Fibroblast of villous mesenchyme (primary cell): ENCODE measurements around the gene CPVL. TPM values are rescaled to one million over a fixed set of nuclear protein-coding genes. Genes with fewer than 3 reads are reported as not detected.

Source experiments
- DNase-seq: peaks from one replicate; pipeline ENCODE4 v3.0.0-alpha.2; 2010; ENCODE audit warnings: low read depth
- H3K4me3 ChIP-seq: 2 replicates; pipeline ENCODE4 v1.5.1; 2011; ENCODE audit warnings: low read depth, mild to moderate bottlenecking, low read length
- total RNA-seq: library from RNA; depleted of rRNA; stranded (reverse); fragments of >200 nt; gene quantifications from 2 replicates; pipeline ENCODE4 v1.2.3, GENCODE V29; 2012
- TF ChIP-seq, protein P1 (sequence below): IDR thresholded peaks from 2 replicates; pipeline ENCODE4 v1.5.1; 2012; ENCODE audit warnings: low read depth, mild to moderate bottlenecking, low read length; ENCODE audit not compliant: insufficient read depth

Gene CPVL
- total RNA-seq, 1 donor = not detected

GRCh38 chr7:29043576-29043975, 102.8 kb downstream of the CPVL start:
- no peak overlapping the region for H3K4me3 ChIP-seq
- no peak for DNase-seq
- TF ChIP-seq, protein P1, sequence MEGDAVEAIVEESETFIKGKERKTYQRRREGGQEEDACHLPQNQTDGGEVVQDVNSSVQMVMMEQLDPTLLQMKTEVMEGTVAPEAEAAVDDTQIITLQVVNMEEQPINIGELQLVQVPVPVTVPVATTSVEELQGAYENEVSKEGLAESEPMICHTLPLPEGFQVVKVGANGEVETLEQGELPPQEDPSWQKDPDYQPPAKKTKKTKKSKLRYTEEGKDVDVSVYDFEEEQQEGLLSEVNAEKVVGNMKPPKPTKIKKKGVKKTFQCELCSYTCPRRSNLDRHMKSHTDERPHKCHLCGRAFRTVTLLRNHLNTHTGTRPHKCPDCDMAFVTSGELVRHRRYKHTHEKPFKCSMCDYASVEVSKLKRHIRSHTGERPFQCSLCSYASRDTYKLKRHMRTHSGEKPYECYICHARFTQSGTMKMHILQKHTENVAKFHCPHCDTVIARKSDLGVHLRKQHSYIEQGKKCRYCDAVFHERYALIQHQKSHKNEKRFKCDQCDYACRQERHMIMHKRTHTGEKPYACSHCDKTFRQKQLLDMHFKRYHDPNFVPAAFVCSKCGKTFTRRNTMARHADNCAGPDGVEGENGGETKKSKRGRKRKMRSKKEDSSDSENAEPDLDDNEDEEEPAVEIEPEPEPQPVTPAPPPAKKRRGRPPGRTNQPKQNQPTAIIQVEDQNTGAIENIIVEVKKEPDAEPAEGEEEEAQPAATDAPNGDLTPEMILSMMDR = no peak

GRCh38 chr7:29042824-29043231, 103.5 kb downstream of the CPVL start:
- no peak overlapping the region for H3K4me3 ChIP-seq
- TF ChIP-seq, protein P1 = no peak
- DNase-seq = no peak

- DNase-seq = no peak
- no peak overlapping the region for H3K4me3 ChIP-seq
- TF ChIP-seq, protein P1 = no peak
These were observed 104.3 kb downstream of the CPVL start for GRCh38 chr7:29041991-29042390.

DNA sequence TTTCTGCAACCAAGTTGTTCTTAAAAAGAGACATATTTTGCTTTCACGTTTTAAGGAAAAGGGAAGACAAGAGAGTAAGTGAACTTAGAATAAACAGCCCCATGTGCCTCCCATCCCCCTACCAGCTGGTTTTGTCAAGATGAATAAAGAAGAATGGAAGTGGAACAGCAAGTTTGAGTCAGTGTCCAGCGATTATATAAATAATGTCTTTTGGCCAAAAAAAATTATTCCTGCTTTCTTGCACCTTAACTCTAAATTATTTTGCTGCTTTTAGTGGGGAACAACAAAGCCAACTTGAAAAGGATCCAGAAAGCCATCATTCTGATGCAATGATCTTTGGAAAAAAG, 105.8 kb downstream of the CPVL start:
- no peak for DNase-seq

GRCh38 chr7:29039821-29040578, 106.3 kb downstream of the CPVL start:
- TF ChIP-seq, protein P1 = no peak
- H3K4me3 ChIP-seq = no peak overlapping the region
- DNase-seq = peak; percentile 53

More for the DNA sequence above, 105.8 kb downstream of the CPVL start:
- H3K4me3 ChIP-seq = no peak overlapping the region
- TF ChIP-seq, protein P1 = no peak

DNA sequence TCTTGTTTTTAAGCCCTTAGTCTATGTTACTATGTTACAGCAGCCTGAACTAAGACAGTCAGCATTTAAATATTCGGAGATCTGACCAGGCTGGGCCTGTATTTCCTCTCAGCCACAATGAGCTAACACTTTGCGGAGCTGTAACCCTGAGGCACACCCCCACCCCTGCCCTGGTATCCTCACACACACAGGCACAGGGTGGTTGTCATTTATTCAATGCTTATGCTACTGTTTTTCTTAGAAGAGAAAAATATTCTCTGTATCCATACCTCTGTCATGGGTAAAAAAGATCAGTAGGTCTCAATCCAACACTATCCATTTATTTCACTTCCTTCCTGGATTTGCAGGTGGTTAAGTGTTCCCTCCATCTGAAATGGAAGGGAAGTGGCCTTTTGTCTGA, 107.9 kb downstream of the CPVL start:
- TF ChIP-seq, protein P1 = no peak
- DNase-seq = no peak

More for the DNA sequence above, 107.9 kb downstream of the CPVL start:
- no peak overlapping the region for H3K4me3 ChIP-seq
